ENCODE data around the gene WWOX.

- TF ChIP-seq POLR2AphosphoS5 (IDR thresholded peaks at IDR 0.05; ENCODE audit: low read depth, low read length) (no peak), SPI1 (IDR thresholded peaks at IDR 0.05; ENCODE audit: low read depth, low read length) (no peak), TAF1 (IDR thresholded peaks at IDR 0.05; ENCODE audit: low read depth, low read length) (no peak)
Observed at GRCh38 chr16:78823027-78823426, 723.6 kb downstream of the WWOX start.

Measured in GM12891 (cell line).